Peyer's patch (tissue), 4 donors: ENCODE measurements around the gene SLC39A13.

Source experiments
- CTCF ChIP-seq, 6 experiments: fragments of 450-650 bp in 4 of 6; fragments of 200-600 bp in 2 of 6; sonication (generic) in 1 of 6; IDR thresholded peaks; one replicate each; pipeline ENCODE4 v1.5.1; 2017 to 2019; ENCODE audit warnings: antibody characterized with exemption in 6 of 6, mild to moderate bottlenecking in 3 of 6, moderate library complexity in 1 of 6
- POLR2A ChIP-seq, 2 donors: fragments of 450-650 bp; IDR thresholded peaks; one replicate each; pipeline ENCODE4 v1.5.1; 2017; ENCODE audit warnings: antibody characterized with exemption in 2 of 2, mild to moderate bottlenecking in 2 of 2, moderate library complexity in 2 of 2

- TF ChIP-seq CTCF (IDR thresholded peaks at IDR 0.05) (no peak), POLR2A (IDR thresholded peaks at IDR 0.05) (no peak)
These were observed 35.4 kb downstream of the SLC39A13 start for GRCh38 chr11:47443817-47444216.
